Stimulated activated memory B cell treated with anti-CD40 and anti-IgM and Interleukin-4, amounts not matched to agents 10 μg/mL and 1 μg/mL and 100 μg/mL, for 72 hours (primary cell): ENCODE measurements around the gene ADAMTSL3.
"Not testable (repeated sequence)": the region's sequence is repeated elsewhere in the genome, so short reads cannot be mapped to it uniquely, and the experiment has no call there.

Experiments
- ATAC-seq: fragments of 150-1000 bp; cut with Tn5 transposase; 2 replicates; pipeline ENCODE4 v1.10.0; 2021
- H3K27ac Mint-ChIP-seq: one replicate; pipeline ENCODE4 v1.8.0; 2022; ENCODE audit warnings: mild to moderate bottlenecking, mixed read lengths
- H3K27me3 Mint-ChIP-seq: one replicate; pipeline ENCODE4 v1.8.0; 2022; ENCODE audit warnings: mixed read lengths
- H3K36me3 Mint-ChIP-seq: one replicate; pipeline ENCODE4 v1.8.0; 2022; ENCODE audit warnings: mixed read lengths
- H3K4me1 Mint-ChIP-seq: one replicate; pipeline ENCODE4 v1.8.0; 2022; ENCODE audit warnings: mixed read lengths
- H3K4me3 Mint-ChIP-seq: one replicate; pipeline ENCODE4 v1.8.0; 2022; ENCODE audit warnings: mild to moderate bottlenecking, moderate library complexity, mixed read lengths
- H3K9me3 Mint-ChIP-seq: one replicate; pipeline ENCODE4 v1.8.0; 2022; ENCODE audit warnings: mixed read lengths

The ADAMTSL3 gene

GRCh38 chr15:84068674-84069073 lies 414.8 kb downstream of the ADAMTSL3 start:
- not testable (repeated sequence) for H3K27ac Mint-ChIP-seq, H3K4me3 Mint-ChIP-seq, H3K36me3 Mint-ChIP-seq, ATAC-seq, H3K9me3 Mint-ChIP-seq, H3K4me1 Mint-ChIP-seq
- H3K27me3 Mint-ChIP-seq = peaks cover 27% of the 10 kb centered on the region

GRCh38 chr15:84078038-84078437 lies 424.1 kb downstream of the ADAMTSL3 start:
- not testable (repeated sequence) for H3K9me3 Mint-ChIP-seq, H3K4me3 Mint-ChIP-seq

DNA sequence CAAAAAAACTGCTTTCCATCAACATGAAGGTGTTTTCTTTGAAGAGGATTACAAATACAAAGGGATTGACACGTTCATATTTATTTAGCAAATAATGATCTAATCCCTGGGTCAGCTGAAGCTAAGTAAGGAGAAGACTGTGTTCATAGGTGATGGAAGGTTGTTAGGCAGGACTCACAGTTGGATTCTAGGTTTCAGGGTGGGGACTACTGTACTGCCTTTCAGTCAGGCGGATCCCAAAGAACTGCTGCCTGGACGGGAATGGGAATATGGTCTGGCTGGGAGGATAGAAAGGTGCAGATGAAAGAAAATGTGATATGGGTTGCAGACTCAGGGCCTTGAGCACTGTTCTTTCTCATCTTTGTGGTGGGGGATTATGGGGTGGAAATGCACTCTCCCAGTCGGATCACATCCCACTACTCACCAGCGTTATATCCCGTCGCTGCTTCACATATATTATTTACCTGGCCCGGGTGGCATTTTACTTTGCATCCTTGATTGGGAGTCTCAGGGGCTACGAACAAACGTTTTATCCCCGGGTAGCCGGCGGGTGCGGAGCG lies 425.5 kb downstream of the ADAMTSL3 start:
- H3K4me1 Mint-ChIP-seq = peaks cover 14% of the 10 kb centered on the region
- not testable (repeated sequence) for H3K27ac Mint-ChIP-seq, H3K9me3 Mint-ChIP-seq, H3K36me3 Mint-ChIP-seq, ATAC-seq
- peaks cover 87% of the 10 kb centered on the region for H3K27me3 Mint-ChIP-seq
- peak overlapping the region; percentile 77 for H3K4me3 Mint-ChIP-seq

More at GRCh38 chr15:84078038-84078437, 424.1 kb downstream of the ADAMTSL3 start:
- Mint-ChIP-seq H3K4me1 (peaks cover 14% of the 10 kb centered on the region), H3K27me3 (peaks cover 98% of the 10 kb centered on the region)
- ATAC-seq, H3K36me3 Mint-ChIP-seq, H3K27ac Mint-ChIP-seq: not testable (repeated sequence)

GRCh38 chr15:84079885-84080777 lies 426.2 kb downstream of the ADAMTSL3 start:
- peak; percentile 79 for ATAC-seq
- Mint-ChIP-seq H3K4me3 (peak overlapping the region; percentile 77), H3K4me1 (peaks cover 14% of the 10 kb centered on the region), H3K9me3 (peaks cover 8% of the 10 kb centered on the region), H3K36me3 (no peaks in the 10 kb centered on the region), H3K27me3 (peaks cover 85% of the 10 kb centered on the region), H3K27ac (no peak overlapping the region)

DNA sequence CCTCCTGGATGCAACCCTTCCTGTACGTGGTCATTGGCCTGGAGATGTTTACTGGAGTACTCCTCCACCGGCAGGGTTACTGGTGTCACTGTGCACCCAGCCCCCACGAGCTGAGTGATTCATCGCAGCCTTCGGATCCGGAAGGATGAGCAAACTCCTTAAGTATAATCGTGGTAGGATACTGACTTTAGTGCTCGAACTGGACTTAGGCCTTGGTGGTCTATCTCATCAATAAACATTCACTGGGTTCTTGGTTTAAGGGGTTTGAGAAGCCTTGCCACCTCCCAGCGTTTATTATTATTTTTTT lies 426.8 kb downstream of the ADAMTSL3 start:
- Mint-ChIP-seq H3K4me3 (peak overlapping the region; percentile 77), H3K27me3 (peaks cover 79% of the 10 kb centered on the region), H3K4me1 (peaks cover 14% of the 10 kb centered on the region)
- H3K9me3 Mint-ChIP-seq, H3K27ac Mint-ChIP-seq, H3K36me3 Mint-ChIP-seq, ATAC-seq: not testable (repeated sequence)

- Mint-ChIP-seq H3K4me1 (peaks cover 14% of the 10 kb centered on the region), H3K27me3 (peaks cover 70% of the 10 kb centered on the region), H3K36me3 (no peaks in the 10 kb centered on the region), H3K9me3 (peaks cover 7% of the 10 kb centered on the region), H3K4me3 (no peak overlapping the region), H3K27ac (no peak overlapping the region)
- no peak for ATAC-seq
Observed at GRCh38 chr15:84081391-84082168, 427.7 kb downstream of the ADAMTSL3 start.

DNA sequence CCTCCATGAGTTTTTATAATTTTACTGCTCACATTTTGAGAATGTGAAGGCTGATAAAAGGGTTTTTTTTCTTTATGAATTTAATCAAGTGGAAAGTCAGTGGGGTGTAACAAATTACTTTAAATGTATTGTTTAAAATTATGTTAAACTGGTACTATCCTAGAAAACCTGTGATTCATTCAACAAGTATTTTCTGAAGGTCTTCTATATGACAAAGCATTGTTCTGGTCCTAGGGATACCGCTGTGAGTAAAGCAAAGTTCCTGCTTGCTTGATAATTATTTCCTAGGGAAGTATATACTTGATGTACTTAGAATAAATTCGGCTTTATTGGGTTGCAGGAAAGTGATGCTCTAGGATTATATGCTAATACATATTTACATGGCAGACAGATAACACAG lies 428.8 kb downstream of the ADAMTSL3 start:
- no peaks in the 10 kb centered on the region for H3K36me3 Mint-ChIP-seq
- no peak overlapping the region for H3K27ac Mint-ChIP-seq
- peaks cover 5% of the 10 kb centered on the region for H3K9me3 Mint-ChIP-seq
- H3K27me3 Mint-ChIP-seq = peaks cover 59% of the 10 kb centered on the region
- peaks cover 14% of the 10 kb centered on the region for H3K4me1 Mint-ChIP-seq
- ATAC-seq = no peak
- no peak overlapping the region for H3K4me3 Mint-ChIP-seq

DNA sequence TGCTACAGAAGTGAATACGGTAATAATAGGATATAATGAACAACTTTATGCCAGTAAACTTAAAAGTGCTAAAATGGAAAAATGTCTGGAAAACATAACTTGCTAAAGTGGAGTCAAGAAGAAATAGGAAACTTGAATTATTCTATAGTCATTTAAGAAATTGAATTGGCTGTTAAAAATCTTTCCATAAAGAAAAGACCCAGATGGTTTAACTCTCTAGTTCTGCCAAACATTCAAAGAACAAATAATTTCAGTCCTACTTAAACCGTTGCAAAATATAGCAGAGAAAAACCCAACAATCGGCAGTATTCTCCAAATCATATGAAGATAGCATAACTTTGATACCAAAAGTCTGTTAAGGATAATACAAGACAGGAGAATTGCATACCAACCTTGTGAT lies 432.1 kb downstream of the ADAMTSL3 start:
- H3K27ac Mint-ChIP-seq, H3K4me3 Mint-ChIP-seq, H3K36me3 Mint-ChIP-seq, H3K9me3 Mint-ChIP-seq, ATAC-seq, H3K4me1 Mint-ChIP-seq: not testable (repeated sequence)
- H3K27me3 Mint-ChIP-seq = peaks cover 25% of the 10 kb centered on the region
